GM23338 (cell line): ENCODE results near the gene PDGFRB. TPM values are rescaled to one million over a fixed set of nuclear protein-coding genes. Genes with fewer than 3 reads are reported as not detected.
A peak's percentile ranks its signal among the peaks of the same experiment; 100 is the strongest.

Experiments
- ATAC-seq: fragments of 200-7000 bp; cut with Tn5 transposase; 3 replicates; pipeline ENCODE4 v1.9.1; 2020
- DNase-seq: peaks from one replicate; pipeline ENCODE4 v3.0.0-alpha.2; 2015; ENCODE audit warnings: low spot score
- H2AFZ ChIP-seq: fragments of 200-600 bp; sonication (generic); 2 replicates; pipeline ENCODE4 v1.8.0; 2016; ENCODE audit warnings: antibody characterized with exemption, mild to moderate bottlenecking, moderate library complexity
- H3F3A ChIP-seq: fragments of 200-600 bp; sonication (generic); replicated peaks from 2 replicates; pipeline ENCODE4 v1.8.0; 2017; ENCODE audit warnings: antibody characterized with exemption, mixed run types, low read depth
- H3K27ac ChIP-seq: fragments of 200-600 bp; sonication (generic); 2 replicates; pipeline ENCODE4 v1.6.1; 2016; ENCODE audit warnings: low read depth
- H3K27me3 ChIP-seq: fragments of 200-600 bp; sonication (generic); 2 replicates; pipeline ENCODE4 v1.8.0; 2016; ENCODE audit warnings: mild to moderate bottlenecking, mixed run types, moderate library complexity; ENCODE audit not compliant: insufficient read depth
- H3K36me3 ChIP-seq: fragments of 200-600 bp; sonication (generic); 2 replicates; pipeline ENCODE4 v1.8.0; 2016; ENCODE audit warnings: mild to moderate bottlenecking; ENCODE audit not compliant: insufficient read depth
- H3K4me1 ChIP-seq: fragments of 200-600 bp; sonication (generic); 2 replicates; pipeline ENCODE4 v1.8.0; 2016; ENCODE audit warnings: mild to moderate bottlenecking, moderate library complexity; ENCODE audit not compliant: insufficient read depth
- H3K4me2 ChIP-seq: fragments of 200-600 bp; sonication (generic); 2 replicates; pipeline ENCODE4 v1.7.1; 2017; ENCODE audit warnings: mixed run types
- H3K4me3 ChIP-seq: fragments of 200-600 bp; sonication (generic); 2 replicates; pipeline ENCODE4 v1.6.1; 2016; ENCODE audit warnings: mixed run types
- H3K79me2 ChIP-seq: fragments of 200-600 bp; sonication (generic); replicated peaks from 2 replicates; pipeline ENCODE4 v1.8.0; 2017; ENCODE audit warnings: mild to moderate bottlenecking; ENCODE audit not compliant: insufficient read depth
- H3K9me2 ChIP-seq: fragments of 200-600 bp; sonication (generic); 2 replicates; pipeline ENCODE4 v1.8.0; 2017; ENCODE audit not compliant: insufficient read depth
- H4K20me1 ChIP-seq: fragments of 200-600 bp; sonication (generic); replicated peaks from 2 replicates; pipeline ENCODE4 v1.8.0; 2017; ENCODE audit warnings: mild to moderate bottlenecking; ENCODE audit not compliant: insufficient read depth
- H3K27ac Mint-ChIP-seq: 2 replicates; pipeline ENCODE4 v1.8.0; 2020; ENCODE audit warnings: inconsistent platforms, mild to moderate bottlenecking, moderate library complexity, mixed read lengths
- H3K27me3 Mint-ChIP-seq: 3 replicates; pipeline ENCODE4 v1.8.0; 2022; ENCODE audit warnings: low read depth, mild to moderate bottlenecking, moderate library complexity, mixed read lengths, inconsistent platforms; ENCODE audit not compliant: insufficient read depth, poor library complexity
- H3K36me3 Mint-ChIP-seq: 3 replicates; pipeline ENCODE4 v1.8.0; 2021; ENCODE audit warnings: low read depth, mild to moderate bottlenecking, inconsistent platforms, moderate library complexity, mixed read lengths
- H3K4me1 Mint-ChIP-seq: 3 replicates; pipeline ENCODE4 v1.8.0; 2020; ENCODE audit warnings: mild to moderate bottlenecking, inconsistent platforms, mixed read lengths
- H3K4me3 Mint-ChIP-seq: 3 replicates; pipeline ENCODE4 v1.8.0; 2021; ENCODE audit warnings: moderate library complexity, mild to moderate bottlenecking, inconsistent platforms, mixed read lengths
- H3K9me3 Mint-ChIP-seq: 3 replicates; pipeline ENCODE4 v1.8.0; 2020; ENCODE audit warnings: moderate library complexity, mild to moderate bottlenecking, inconsistent platforms, mixed read lengths
- CREB1 ChIP-seq: fragments of 250-450 bp; sonication (Bioruptor Pico); IDR thresholded peaks from 2 replicates; pipeline ENCODE4 v1.5.0; 2020; ENCODE audit warnings: low read depth, mild to moderate bottlenecking, moderate library complexity
- EZH2 ChIP-seq: fragments of 200-600 bp; sonication (generic); IDR thresholded peaks from one replicate; pipeline ENCODE4 v1.8.0; 2017; ENCODE audit warnings: antibody characterized with exemption, mild to moderate bottlenecking, low read depth; ENCODE audit not compliant: unreplicated experiment
- NANOG ChIP-seq: IDR thresholded peaks from 2 replicates; pipeline ENCODE4 v1.6.1; 2016; ENCODE audit warnings: antibody characterized with exemption, borderline replicate concordance
- ZNF331 ChIP-seq: fragments of 250-450 bp; sonication (Bioruptor Pico); IDR thresholded peaks from 2 replicates; pipeline ENCODE4 v1.5.0; 2020; ENCODE audit warnings: low read depth, mild to moderate bottlenecking, moderate library complexity
- ZNF462 ChIP-seq: fragments of 250-450 bp; sonication (Bioruptor Pico); IDR thresholded peaks from 2 replicates; pipeline ENCODE4 v1.5.0; 2020; ENCODE audit warnings: mild to moderate bottlenecking, moderate library complexity
- polyA plus RNA-seq: library from polyadenylated mRNA; unstranded; fragments of >200 nt; fragmentation: Nextera tagmentation; extraction: Ambion mirVana; gene quantifications from 2 replicates; pipeline ENCODE4 v1.2.1, GENCODE V29; 2016
- total RNA-seq: library from RNA; depleted of rRNA; stranded (reverse); fragments of >200 nt; shearing (Covaris generic); gene quantifications from 2 replicates; pipeline ENCODE4 v1.2.3, GENCODE V29; 2014
- TF ChIP-seq, protein P1 (sequence below), 2 experiments: fragments of 200-600 bp in 1 of 2; sonication (generic) in 1 of 2; conservative IDR thresholded peaks; 2 replicates each; pipeline versions ENCODE4 v1.5.1 to v1.6.1; 2016 to 2017; ENCODE audit warnings: antibody characterized with exemption in 2 of 2, low read depth in 2 of 2, mild to moderate bottlenecking in 2 of 2, moderate library complexity in 1 of 2
- TF ChIP-seq, protein P2 (sequence below): IDR thresholded peaks from one replicate; pipeline ENCODE4 v1.6.1; 2018; ENCODE audit warnings: antibody characterized with exemption; ENCODE audit not compliant: unreplicated experiment
- TF ChIP-seq, protein P3 (sequence below): IDR thresholded peaks from 2 replicates; pipeline ENCODE4 v1.6.1; 2016; ENCODE audit warnings: antibody characterized with exemption

Gene PDGFRB
- total and polyA plus RNA-seq, 2 experiments from 2014 or later = 4.5 to 11.3 TPM

- TF ChIP-seq, protein P1, sequence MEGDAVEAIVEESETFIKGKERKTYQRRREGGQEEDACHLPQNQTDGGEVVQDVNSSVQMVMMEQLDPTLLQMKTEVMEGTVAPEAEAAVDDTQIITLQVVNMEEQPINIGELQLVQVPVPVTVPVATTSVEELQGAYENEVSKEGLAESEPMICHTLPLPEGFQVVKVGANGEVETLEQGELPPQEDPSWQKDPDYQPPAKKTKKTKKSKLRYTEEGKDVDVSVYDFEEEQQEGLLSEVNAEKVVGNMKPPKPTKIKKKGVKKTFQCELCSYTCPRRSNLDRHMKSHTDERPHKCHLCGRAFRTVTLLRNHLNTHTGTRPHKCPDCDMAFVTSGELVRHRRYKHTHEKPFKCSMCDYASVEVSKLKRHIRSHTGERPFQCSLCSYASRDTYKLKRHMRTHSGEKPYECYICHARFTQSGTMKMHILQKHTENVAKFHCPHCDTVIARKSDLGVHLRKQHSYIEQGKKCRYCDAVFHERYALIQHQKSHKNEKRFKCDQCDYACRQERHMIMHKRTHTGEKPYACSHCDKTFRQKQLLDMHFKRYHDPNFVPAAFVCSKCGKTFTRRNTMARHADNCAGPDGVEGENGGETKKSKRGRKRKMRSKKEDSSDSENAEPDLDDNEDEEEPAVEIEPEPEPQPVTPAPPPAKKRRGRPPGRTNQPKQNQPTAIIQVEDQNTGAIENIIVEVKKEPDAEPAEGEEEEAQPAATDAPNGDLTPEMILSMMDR (conservative IDR thresholded peaks at IDR 0.05; ENCODE audit: low read depth in 2 of 2) = no peak
These were observed 34.3 kb upstream of the PDGFRB start, which contains the start of gene SLC6A7 (continued) for GRCh38 chr5:150189728-150190502.

DNA sequence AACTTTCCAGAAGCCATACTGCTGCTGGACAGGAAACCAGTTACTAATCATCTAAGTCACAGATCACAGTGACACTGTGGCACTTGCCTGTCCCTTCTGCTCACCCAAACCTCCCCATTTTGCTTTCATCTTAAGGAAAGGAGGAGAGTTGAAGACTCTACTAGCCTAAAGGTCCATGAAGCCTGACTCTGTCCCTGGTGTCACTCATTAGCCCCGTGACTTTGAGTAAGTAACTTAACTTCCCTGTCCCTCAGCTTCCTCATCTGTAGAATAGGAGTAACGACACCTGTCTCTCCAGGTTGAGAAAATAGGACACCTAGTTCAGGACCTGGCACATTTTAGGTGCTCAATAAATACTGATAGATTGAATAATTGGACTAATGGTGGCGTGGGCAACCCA lies 33.7 kb upstream of the PDGFRB start:
- Mint-ChIP-seq H3K36me3 (no peaks in the 10 kb centered on the region), H3K27me3 (peaks cover 78% of the 10 kb centered on the region), H3K27ac (no peak overlapping the region), H3K4me1 (peaks cover 30% of the 10 kb centered on the region), H3K4me3 (peak overlapping the region; percentile 68), H3K9me3 (no peaks in the 10 kb centered on the region)
- peak overlapping the region; percentile 96; the same call in 1 of the 2 replicates for H2AFZ ChIP-seq
- H3K4me1 ChIP-seq = peaks cover 6% of the 10 kb centered on the region
- no peaks in the 10 kb centered on the region for H4K20me1 ChIP-seq
- no peak overlapping the region for H3K27ac ChIP-seq
- DNase-seq = no peak
- no peaks in the 10 kb centered on the region for H3K9me2 ChIP-seq
- no peaks in the 10 kb centered on the region for H3K36me3 ChIP-seq
- peak overlapping the region; percentile 88 for H3K4me2 ChIP-seq
- ATAC-seq = no peak
- peak overlapping the region; percentile 72 for H3K4me3 ChIP-seq
- no peaks in the 10 kb centered on the region for H3F3A ChIP-seq
- H3K79me2 ChIP-seq = no peaks in the 10 kb centered on the region
- H3K27me3 ChIP-seq = peaks cover 63% of the 10 kb centered on the region
- TF ChIP-seq, protein P2, sequence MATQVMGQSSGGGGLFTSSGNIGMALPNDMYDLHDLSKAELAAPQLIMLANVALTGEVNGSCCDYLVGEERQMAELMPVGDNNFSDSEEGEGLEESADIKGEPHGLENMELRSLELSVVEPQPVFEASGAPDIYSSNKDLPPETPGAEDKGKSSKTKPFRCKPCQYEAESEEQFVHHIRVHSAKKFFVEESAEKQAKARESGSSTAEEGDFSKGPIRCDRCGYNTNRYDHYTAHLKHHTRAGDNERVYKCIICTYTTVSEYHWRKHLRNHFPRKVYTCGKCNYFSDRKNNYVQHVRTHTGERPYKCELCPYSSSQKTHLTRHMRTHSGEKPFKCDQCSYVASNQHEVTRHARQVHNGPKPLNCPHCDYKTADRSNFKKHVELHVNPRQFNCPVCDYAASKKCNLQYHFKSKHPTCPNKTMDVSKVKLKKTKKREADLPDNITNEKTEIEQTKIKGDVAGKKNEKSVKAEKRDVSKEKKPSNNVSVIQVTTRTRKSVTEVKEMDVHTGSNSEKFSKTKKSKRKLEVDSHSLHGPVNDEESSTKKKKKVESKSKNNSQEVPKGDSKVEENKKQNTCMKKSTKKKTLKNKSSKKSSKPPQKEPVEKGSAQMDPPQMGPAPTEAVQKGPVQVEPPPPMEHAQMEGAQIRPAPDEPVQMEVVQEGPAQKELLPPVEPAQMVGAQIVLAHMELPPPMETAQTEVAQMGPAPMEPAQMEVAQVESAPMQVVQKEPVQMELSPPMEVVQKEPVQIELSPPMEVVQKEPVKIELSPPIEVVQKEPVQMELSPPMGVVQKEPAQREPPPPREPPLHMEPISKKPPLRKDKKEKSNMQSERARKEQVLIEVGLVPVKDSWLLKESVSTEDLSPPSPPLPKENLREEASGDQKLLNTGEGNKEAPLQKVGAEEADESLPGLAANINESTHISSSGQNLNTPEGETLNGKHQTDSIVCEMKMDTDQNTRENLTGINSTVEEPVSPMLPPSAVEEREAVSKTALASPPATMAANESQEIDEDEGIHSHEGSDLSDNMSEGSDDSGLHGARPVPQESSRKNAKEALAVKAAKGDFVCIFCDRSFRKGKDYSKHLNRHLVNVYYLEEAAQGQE = no peak
- TF ChIP-seq ZNF331 (CRISPR knock-in tag) (no peak), CREB1 (CRISPR knock-in tag) (no peak), EZH2 (no peak), NANOG (no peak), ZNF462 (CRISPR knock-in tag) (no peak)
- TF ChIP-seq, protein P3, sequence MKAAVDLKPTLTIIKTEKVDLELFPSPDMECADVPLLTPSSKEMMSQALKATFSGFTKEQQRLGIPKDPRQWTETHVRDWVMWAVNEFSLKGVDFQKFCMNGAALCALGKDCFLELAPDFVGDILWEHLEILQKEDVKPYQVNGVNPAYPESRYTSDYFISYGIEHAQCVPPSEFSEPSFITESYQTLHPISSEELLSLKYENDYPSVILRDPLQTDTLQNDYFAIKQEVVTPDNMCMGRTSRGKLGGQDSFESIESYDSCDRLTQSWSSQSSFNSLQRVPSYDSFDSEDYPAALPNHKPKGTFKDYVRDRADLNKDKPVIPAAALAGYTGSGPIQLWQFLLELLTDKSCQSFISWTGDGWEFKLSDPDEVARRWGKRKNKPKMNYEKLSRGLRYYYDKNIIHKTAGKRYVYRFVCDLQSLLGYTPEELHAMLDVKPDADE = no peak
- TF ChIP-seq, protein P1 (conservative IDR thresholded peaks at IDR 0.05; ENCODE audit: low read depth in 2 of 2) = no peak
